Glutamatergic neuron (in vitro differentiated cells): ENCODE data around the gene PDCD5. TPM values are rescaled to one million over a fixed set of nuclear protein-coding genes. Genes with fewer than 3 reads are reported as not detected.

ENCODE experiments used
- DNase-seq: peaks from one replicate; pipeline ENCODE4 v3.0.0; 2022
- H3K27ac Mint-ChIP-seq: one replicate; pipeline ENCODE4 v1.8.0; 2020; ENCODE audit warnings: mild to moderate bottlenecking, mixed read lengths, inconsistent platforms; ENCODE audit not compliant: unreplicated experiment
- H3K27me3 Mint-ChIP-seq: one replicate; pipeline ENCODE4 v1.8.0; 2020; ENCODE audit warnings: mild to moderate bottlenecking, moderate library complexity, mixed read lengths, inconsistent platforms; ENCODE audit not compliant: unreplicated experiment
- H3K36me3 Mint-ChIP-seq: one replicate; pipeline ENCODE4 v1.8.0; 2020; ENCODE audit warnings: mild to moderate bottlenecking, mixed read lengths, inconsistent platforms; ENCODE audit not compliant: unreplicated experiment
- H3K4me1 Mint-ChIP-seq: one replicate; pipeline ENCODE4 v1.8.0; 2020; ENCODE audit warnings: mild to moderate bottlenecking, low read depth, mixed read lengths, inconsistent platforms; ENCODE audit not compliant: unreplicated experiment
- H3K4me3 Mint-ChIP-seq: one replicate; pipeline ENCODE4 v1.8.0; 2020; ENCODE audit warnings: mild to moderate bottlenecking, mixed read lengths, inconsistent platforms; ENCODE audit not compliant: unreplicated experiment
- H3K9me3 Mint-ChIP-seq: one replicate; pipeline ENCODE4 v1.8.0; 2020; ENCODE audit warnings: mild to moderate bottlenecking, moderate library complexity, mixed read lengths, inconsistent platforms; ENCODE audit not compliant: unreplicated experiment
- total RNA-seq: library from RNA; stranded (reverse); fragmentation: NEBNext Ultra II Directional; extraction: Animal tissue kit (Norgen Biotek cat#: 25700); gene quantifications from one replicate; pipeline ENCODE4 v1.2.1, GENCODE V29; 2021; ENCODE audit not compliant: unreplicated experiment
- TF ChIP-seq, protein P1 (sequence below): fragments of 200-600 bp; sonication (generic); IDR thresholded peaks from one replicate; pipeline ENCODE4 v1.5.0; 2021; ENCODE audit not compliant: partially characterized antibody, unreplicated experiment

Gene PDCD5
- total RNA-seq, 1 donor from 2014 or later = 122 TPM

DNA sequence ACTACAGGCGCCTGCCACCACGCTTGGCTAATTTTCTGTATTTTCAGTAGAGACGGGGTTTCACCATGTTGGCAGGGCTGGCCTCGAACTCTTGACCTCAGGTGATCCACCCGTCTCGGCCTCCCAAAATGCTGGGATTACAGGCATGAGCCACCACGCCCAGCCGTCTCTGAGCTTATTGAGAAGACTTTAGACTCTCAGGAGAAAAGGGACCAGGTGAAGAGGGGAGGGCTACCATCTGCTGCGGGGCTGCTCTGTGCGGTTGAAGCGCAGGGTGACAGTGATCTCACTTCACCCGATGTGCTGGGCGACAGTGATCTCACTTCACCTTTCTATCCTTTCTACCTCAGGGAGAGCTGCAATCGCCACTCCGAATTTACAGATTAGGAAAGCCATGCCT lies 25.3 kb downstream of the PDCD5 start:
- Mint-ChIP-seq H3K4me1 (peaks cover 4% of the 10 kb centered on the region), H3K9me3 (peaks cover 2% of the 10 kb centered on the region), H3K27ac (no peak overlapping the region), H3K27me3 (peaks cover 4% of the 10 kb centered on the region), H3K36me3 (peaks cover 4% of the 10 kb centered on the region), H3K4me3 (no peak overlapping the region)
- TF ChIP-seq, protein P1, sequence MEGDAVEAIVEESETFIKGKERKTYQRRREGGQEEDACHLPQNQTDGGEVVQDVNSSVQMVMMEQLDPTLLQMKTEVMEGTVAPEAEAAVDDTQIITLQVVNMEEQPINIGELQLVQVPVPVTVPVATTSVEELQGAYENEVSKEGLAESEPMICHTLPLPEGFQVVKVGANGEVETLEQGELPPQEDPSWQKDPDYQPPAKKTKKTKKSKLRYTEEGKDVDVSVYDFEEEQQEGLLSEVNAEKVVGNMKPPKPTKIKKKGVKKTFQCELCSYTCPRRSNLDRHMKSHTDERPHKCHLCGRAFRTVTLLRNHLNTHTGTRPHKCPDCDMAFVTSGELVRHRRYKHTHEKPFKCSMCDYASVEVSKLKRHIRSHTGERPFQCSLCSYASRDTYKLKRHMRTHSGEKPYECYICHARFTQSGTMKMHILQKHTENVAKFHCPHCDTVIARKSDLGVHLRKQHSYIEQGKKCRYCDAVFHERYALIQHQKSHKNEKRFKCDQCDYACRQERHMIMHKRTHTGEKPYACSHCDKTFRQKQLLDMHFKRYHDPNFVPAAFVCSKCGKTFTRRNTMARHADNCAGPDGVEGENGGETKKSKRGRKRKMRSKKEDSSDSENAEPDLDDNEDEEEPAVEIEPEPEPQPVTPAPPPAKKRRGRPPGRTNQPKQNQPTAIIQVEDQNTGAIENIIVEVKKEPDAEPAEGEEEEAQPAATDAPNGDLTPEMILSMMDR = no peak
- DNase-seq = no peak

DNA sequence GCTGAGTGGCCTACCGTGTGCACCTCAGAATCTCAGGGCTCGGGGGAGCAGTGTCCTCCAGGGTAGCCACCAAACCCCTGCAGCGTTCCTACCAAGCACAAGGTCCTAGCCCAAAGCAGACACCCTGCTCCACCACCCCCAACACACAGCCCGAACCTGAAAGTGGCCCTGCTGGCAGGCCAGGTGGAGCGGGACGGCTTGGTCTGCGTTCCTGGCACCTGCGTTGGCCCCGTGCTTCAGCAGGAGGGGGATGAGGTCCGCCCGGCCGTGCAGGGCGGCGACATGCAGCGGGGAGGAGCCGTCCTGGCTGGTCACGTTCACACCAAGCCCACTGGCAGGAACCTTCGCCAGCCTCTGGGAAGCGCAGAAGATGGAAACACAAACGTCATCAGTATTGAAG lies 26.5 kb downstream of the PDCD5 start:
- H3K4me3 Mint-ChIP-seq = no peak overlapping the region
- peaks cover 4% of the 10 kb centered on the region for H3K4me1 Mint-ChIP-seq
- TF ChIP-seq, protein P1 = no peak
- H3K27ac Mint-ChIP-seq = no peak overlapping the region
- no peak for DNase-seq
- peaks cover 4% of the 10 kb centered on the region for H3K27me3 Mint-ChIP-seq
- H3K36me3 Mint-ChIP-seq = peaks cover 10% of the 10 kb centered on the region
- H3K9me3 Mint-ChIP-seq = peaks cover 2% of the 10 kb centered on the region

DNA sequence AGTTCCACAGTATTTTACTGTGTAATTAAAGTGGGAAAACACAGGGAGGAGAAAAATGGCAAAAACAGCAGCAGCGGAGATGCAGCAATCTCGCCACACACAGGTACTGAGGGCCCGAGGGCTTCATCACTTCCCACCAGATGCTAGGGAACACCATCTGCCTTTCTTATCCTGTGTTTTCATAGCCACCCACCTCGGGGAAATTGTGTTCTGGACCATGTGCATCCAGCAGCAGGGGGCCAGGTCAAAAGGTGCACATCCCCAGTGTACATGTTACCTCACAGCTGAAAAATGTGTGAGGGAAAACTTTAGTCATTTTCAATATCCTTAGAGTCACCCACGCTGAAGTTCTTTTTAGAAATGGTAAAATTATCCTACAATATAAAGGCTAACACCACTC lies 30.2 kb downstream of the PDCD5 start:
- Mint-ChIP-seq H3K9me3 (peaks cover 2% of the 10 kb centered on the region), H3K36me3 (peaks cover 19% of the 10 kb centered on the region), H3K4me1 (peaks cover 4% of the 10 kb centered on the region), H3K4me3 (no peak overlapping the region), H3K27me3 (peaks cover 2% of the 10 kb centered on the region), H3K27ac (peak overlapping the region; percentile 62)
- TF ChIP-seq, protein P1 = no peak
- DNase-seq = no peak

DNA sequence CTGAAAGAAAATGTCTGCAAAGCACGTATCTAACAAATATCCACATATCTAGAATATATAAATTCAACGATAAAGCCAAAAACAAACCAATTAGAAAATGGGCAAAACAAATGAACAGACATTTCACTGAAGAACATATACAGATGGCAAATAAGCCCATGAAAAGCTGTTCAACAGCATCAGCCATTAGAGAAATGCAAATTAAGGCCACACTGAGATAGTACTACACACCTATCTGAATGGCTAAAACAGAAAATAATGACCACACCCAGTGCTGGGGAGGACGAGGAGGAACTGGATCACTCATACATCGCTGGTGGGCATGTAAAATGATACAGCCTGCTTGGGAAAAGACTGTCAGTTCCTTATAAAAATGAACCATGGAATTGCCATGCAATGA lies 32.0 kb downstream of the PDCD5 start:
- no peak overlapping the region for H3K27ac Mint-ChIP-seq
- no peak for DNase-seq

DNA sequence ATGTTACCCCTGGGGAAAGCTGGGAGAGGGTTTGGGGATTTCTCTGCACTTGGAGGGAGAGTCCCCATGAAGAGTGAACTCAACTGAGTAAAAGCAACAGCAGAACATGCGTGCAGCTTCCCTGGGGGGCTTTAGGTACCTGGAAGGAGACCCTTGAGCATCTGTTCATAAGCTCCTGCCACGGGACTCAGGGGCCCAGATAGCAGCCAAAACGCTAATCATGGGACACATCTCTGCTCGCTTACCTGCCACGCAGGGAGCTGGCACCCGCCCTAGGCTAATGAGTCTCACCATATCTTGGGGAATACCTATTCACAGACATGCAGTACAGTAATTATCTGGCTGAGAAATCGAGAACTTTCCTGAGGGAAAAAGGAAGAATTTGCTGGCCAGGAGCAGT lies 33.9 kb downstream of the PDCD5 start:
- H3K4me1 Mint-ChIP-seq = peaks cover 2% of the 10 kb centered on the region
- no peak for DNase-seq
- no peak overlapping the region for H3K27ac Mint-ChIP-seq
- H3K9me3 Mint-ChIP-seq = peaks cover 2% of the 10 kb centered on the region
- TF ChIP-seq, protein P1 = no peak
- H3K36me3 Mint-ChIP-seq = peaks cover 15% of the 10 kb centered on the region
- H3K27me3 Mint-ChIP-seq = peaks cover 2% of the 10 kb centered on the region
- no peak overlapping the region for H3K4me3 Mint-ChIP-seq

More for the DNA sequence above, 32.0 kb downstream of the PDCD5 start:
- Mint-ChIP-seq H3K27me3 (peaks cover 2% of the 10 kb centered on the region), H3K4me3 (no peak overlapping the region), H3K9me3 (peaks cover 2% of the 10 kb centered on the region), H3K36me3 (peaks cover 15% of the 10 kb centered on the region), H3K4me1 (peaks cover 2% of the 10 kb centered on the region)
- TF ChIP-seq, protein P1 = no peak
